ENCODE results near the gene NF1.
A peak's percentile ranks its signal among the peaks of the same experiment; 100 is the strongest.
"Not testable (repeated sequence)": the region's sequence is repeated elsewhere in the genome, so short reads cannot be mapped to it uniquely, and the experiment has no call there.

Gene NF1, protein sequence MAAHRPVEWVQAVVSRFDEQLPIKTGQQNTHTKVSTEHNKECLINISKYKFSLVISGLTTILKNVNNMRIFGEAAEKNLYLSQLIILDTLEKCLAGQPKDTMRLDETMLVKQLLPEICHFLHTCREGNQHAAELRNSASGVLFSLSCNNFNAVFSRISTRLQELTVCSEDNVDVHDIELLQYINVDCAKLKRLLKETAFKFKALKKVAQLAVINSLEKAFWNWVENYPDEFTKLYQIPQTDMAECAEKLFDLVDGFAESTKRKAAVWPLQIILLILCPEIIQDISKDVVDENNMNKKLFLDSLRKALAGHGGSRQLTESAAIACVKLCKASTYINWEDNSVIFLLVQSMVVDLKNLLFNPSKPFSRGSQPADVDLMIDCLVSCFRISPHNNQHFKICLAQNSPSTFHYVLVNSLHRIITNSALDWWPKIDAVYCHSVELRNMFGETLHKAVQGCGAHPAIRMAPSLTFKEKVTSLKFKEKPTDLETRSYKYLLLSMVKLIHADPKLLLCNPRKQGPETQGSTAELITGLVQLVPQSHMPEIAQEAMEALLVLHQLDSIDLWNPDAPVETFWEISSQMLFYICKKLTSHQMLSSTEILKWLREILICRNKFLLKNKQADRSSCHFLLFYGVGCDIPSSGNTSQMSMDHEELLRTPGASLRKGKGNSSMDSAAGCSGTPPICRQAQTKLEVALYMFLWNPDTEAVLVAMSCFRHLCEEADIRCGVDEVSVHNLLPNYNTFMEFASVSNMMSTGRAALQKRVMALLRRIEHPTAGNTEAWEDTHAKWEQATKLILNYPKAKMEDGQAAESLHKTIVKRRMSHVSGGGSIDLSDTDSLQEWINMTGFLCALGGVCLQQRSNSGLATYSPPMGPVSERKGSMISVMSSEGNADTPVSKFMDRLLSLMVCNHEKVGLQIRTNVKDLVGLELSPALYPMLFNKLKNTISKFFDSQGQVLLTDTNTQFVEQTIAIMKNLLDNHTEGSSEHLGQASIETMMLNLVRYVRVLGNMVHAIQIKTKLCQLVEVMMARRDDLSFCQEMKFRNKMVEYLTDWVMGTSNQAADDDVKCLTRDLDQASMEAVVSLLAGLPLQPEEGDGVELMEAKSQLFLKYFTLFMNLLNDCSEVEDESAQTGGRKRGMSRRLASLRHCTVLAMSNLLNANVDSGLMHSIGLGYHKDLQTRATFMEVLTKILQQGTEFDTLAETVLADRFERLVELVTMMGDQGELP (N-terminal part only)

GRCh38 chr17:31094600-31095235, at the start of gene NF1:
TSS of gene NF1 (plus strand) at chr17:31094977. CDS start at chr17:31095310, 333 bp downstream.
- H3K27ac ChIP-seq: peak within 1 kb of the TSS; percentile 88
- DNase-seq (ENCODE audit: low read depth, low spot score): peak; percentile 52

DNA sequence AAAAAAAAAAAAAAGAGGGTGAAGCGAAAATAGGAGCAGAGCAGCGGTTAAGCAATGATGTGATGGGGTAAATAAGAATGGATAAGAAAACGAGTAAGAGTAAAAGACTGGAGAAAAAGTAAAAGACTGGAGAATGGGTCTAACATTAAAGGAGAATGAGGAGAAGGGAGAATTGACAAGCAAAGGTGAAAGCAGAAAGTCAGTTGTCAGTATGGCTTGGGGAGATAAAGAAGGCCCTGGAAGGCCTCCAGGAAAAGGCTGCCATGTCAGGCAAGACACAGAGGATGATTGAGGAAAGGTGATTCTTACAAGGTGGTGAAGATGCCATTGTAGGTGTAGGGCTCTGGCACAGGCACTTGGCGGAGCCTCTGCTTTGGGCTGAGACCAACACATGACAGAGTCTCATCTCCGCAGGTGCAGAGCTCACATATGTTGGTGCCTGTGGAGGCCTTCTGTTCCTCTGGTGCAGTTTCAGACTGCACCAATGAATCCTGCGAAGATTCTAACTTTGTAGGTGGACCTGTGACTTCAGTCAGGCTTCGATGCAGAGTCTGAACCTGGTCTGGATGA, 47.8 kb upstream of the NF1 start:
- not testable (repeated sequence) for DNase-seq (ENCODE audit: low read depth, low spot score)

DNA sequence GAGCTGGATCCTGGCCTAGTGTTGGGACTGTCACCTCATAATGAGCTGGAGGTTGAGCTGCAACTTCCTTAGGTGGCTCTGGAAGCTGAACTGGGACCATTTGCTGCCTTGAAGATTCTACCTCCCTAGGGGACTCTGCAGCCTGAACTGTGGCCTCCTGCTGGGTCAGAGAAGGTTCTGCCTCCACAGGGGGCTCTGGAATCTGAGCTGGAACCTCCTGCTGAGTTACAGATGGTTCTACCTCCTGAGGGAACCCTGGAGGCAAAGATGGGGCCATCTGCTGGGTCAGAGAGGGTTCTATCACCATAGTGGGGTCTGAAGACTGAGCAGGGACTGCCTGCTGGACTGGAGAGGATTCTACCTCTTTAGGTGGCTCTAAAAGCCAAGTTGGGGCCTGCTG, 46.6 kb upstream of the NF1 start:
- DNase-seq (ENCODE audit: low read depth, low spot score): no peak
- H3K27ac ChIP-seq: no peak overlapping the region

More for the DNA sequence above, 47.8 kb upstream of the NF1 start:
- not testable (repeated sequence) for H3K27ac ChIP-seq

GRCh38 chr17:31048780-31049179, 46.0 kb upstream of the NF1 start:
- H3K27ac ChIP-seq: no peak overlapping the region
- no peak for DNase-seq (ENCODE audit: low read depth, low spot score)

GRCh38 chr17:31050948-31051347, 43.8 kb upstream of the NF1 start:
- peak overlapping the region; percentile 91 for H3K27ac ChIP-seq
- DNase-seq (ENCODE audit: low read depth, low spot score): no peak

DNA sequence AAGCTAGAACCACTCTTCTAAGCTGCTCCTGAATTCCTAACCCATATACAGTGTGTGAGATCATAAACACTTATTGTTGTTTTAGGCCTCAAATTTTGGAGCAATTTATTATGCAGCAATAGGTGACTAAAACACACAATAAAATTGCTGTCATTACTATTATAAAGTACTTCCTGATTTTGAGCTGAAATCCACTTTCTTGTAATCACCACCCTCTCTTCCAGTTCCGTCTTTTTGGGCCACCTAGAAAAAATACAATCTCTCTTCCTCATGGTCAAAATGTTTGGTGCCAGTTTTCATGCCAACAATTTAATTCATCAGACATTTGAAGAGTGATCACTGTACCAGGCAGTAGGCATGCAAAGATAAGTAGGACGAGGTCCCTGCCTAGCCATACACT, 43.3 kb upstream of the NF1 start:
- peak overlapping the region; percentile 91 for H3K27ac ChIP-seq
- no peak for DNase-seq (ENCODE audit: low read depth, low spot score)

- peak; percentile 94 for DNase-seq (ENCODE audit: low read depth, low spot score)
- H3K27ac ChIP-seq: peak overlapping the region; percentile 91
Measured at GRCh38 chr17:31052187-31052889, 42.4 kb upstream of the NF1 start.

DNA sequence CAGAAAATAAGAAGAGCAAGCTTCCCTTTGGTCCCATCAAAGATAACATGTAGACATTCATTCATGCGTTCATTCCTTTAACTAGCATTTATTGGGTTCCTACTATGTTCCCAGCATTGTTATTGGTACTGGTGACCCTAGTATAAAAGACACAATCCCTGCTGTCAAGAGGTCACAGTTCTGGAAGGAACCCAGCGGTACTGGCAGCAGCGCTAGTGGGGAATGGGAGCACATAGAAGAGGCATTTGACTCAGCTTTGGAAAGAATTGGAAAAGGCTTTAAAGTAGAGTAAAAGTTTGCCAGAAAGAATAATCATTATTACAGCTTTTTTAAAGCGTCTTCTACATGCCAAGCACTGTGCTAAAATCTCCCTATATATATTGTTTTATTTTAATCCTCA, 41.7 kb upstream of the NF1 start:
- no peak for DNase-seq (ENCODE audit: low read depth, low spot score)
- peak overlapping the region; percentile 91 for H3K27ac ChIP-seq

DNA sequence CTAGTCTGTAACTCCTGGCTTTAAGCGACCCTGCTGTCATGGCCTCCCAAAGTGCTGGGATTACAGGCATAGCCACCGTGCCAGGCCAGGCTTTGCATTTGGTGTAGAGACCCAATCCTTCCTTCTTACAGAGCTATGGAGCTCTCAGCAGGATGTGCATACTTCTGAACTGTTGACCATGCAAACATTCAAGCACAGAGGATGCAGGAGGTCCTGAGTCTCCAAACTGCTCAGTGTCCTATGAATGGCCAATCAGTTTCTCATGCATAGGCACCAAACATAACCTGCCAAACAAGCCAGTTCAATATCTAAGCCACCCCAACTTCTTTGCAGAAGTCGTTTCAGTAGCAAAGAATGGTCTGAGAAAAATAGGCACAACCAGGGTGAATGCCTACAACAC, 40.0 kb upstream of the NF1 start:
- H3K27ac ChIP-seq: no peak overlapping the region
- DNase-seq (ENCODE audit: low read depth, low spot score): no peak

DNA sequence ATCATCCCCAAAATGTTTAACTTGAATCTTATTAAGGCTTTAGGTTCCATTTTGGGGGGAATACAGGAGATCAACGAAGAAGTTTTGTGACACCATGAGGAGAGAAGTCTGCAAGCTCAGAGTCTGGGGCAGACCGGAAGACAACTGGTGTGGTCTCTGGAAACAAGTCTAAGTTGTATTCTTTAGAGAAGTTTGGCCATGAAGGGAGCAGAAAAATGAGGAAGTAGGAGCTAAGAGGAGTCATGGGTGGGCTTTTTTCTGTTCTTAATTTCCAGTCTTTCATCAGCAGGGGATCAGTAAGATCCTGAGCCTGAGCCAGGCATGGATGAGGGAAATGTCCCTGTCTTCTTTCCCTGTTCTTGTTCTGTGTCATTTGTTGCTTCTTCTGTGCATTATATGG, 35.8 kb upstream of the NF1 start:
- DNase-seq (ENCODE audit: low read depth, low spot score): no peak

GRCh38 chr17:31060791-31061550, 33.8 kb upstream of the NF1 start:
- DNase-seq (ENCODE audit: low read depth, low spot score): no peak
- no peak overlapping the region for H3K27ac ChIP-seq

More for the DNA sequence above, 35.8 kb upstream of the NF1 start:
- H3K27ac ChIP-seq: no peak overlapping the region

GRCh38 chr17:31061678-31062077, 33.1 kb upstream of the NF1 start:
- no peak overlapping the region for H3K27ac ChIP-seq
- DNase-seq (ENCODE audit: low read depth, low spot score): no peak

- no peak for DNase-seq (ENCODE audit: low read depth, low spot score)
- no peak overlapping the region for H3K27ac ChIP-seq
Measured at GRCh38 chr17:31062346-31062745, 32.4 kb upstream of the NF1 start.

DNA sequence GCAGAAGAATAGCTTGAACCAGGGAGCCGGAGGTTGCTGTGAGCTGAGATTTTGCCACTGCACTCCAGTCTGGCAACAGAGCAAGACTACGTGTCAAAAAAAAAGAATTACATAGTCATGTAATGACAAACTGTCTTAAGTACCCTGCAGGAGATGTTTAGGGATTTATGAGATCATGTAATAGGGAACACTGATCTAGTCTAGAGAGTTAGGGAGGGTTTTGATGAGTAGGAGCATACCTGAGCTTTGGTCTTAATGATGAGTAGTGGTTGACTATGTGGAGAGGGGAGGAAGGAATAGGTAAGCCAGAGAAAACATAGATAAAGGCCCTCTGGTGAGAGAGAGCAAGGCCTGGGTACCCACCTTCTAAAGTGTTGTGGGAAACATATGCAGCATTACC, 30.1 kb upstream of the NF1 start:
- H3K27ac ChIP-seq: peak overlapping the region; percentile 14
- no peak for DNase-seq (ENCODE audit: low read depth, low spot score)

GRCh38 chr17:31067691-31068184, 27.0 kb upstream of the NF1 start:
- H3K27ac ChIP-seq: peak overlapping the region; percentile 81
- DNase-seq (ENCODE audit: low read depth, low spot score): no peak

DNA sequence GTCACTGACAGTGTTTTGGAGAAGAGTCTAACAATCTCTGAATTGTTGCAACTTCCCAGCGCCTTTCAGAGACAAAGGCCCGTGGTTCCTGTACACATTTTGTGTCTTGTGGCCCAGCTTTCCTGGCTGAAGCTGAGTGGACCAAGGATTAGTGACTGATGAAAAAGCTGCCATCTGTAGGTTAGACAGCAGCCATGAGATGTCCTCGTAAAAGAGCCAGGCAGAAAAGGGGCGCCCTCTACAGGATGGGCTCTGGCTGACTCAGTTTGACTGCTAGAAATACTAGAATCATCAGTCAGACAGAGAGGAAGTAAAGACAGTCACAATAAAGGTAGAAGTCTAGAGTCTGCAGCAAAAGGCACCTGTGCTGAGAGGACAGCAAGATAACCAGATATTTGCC, 26.5 kb upstream of the NF1 start:
- H3K27ac ChIP-seq: peak overlapping the region; percentile 81
- no peak for DNase-seq (ENCODE audit: low read depth, low spot score)

DNA sequence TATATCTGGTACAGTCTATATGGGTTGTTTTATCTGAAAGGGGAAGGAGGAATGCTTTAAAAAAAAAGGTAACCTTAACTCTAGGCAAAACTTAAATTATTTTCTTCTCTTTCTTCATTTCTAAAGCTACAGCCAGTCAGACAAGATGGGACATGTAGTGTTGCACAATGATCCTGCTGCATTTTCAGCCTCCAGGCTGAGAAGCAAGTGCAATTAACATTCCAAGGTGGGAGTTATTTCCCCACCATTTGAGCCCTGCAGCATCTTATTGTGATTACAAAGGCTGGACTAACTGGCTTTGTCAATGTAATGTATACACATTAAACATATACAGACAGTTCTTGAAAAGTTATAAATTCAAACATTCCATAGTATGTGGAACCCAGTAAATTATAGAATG, 22.6 kb upstream of the NF1 start:
- peak overlapping the region; percentile 15 for H3K27ac ChIP-seq
- DNase-seq (ENCODE audit: low read depth, low spot score): peak; percentile 54

DNA sequence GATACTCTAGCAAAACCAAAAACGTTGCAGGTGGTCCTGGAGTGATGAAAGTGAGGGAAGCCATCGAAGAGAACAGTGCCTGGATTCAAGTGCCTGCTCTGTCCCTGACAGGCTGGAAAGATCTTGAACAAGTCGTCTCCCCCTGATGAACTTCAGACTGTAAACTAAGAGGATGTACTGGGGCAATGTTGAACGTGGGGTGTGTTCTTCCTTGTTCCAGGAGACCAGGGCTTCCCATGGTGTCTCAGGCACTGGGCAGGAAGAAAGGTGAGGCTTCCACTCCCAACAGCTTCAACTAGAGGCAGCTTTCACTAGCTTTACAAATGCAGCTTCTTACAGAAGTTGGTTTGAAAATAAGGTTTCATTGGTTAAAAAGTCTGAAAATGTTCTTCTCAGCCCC, 21.4 kb upstream of the NF1 start:
- H3K27ac ChIP-seq: no peak overlapping the region
- DNase-seq (ENCODE audit: low read depth, low spot score): no peak

Data from epithelial cell of prostate (primary cell).